HG02840 (cell line): ENCODE data around the gene DGCR6L.
A peak's percentile ranks its signal among the peaks of the same experiment; 100 is the strongest.
"Not testable (repeated sequence)": the region's sequence is repeated elsewhere in the genome, so short reads cannot be mapped to it uniquely, and the experiment has no call there.

Experiments
- ATAC-seq: cut with Tn5 transposase; IDR thresholded peaks from one replicate; pipeline ENCODE4 v1.9.1; 2021; ENCODE audit warnings: mild to moderate bottlenecking, moderate library complexity, moderate number of reproducible peaks; ENCODE audit not compliant: unreplicated experiment, low FRiP score

The DGCR6L gene

GRCh38 chr22:20319745-20320658 is at the start of gene DGCR6L:
TSS of gene DGCR6L (minus strand) at chr22:20320060. CDS start at chr22:20319988, 72 bp downstream.
- peak; percentile 68 for ATAC-seq

GRCh38 chr22:20368875-20369274 is 49.0 kb upstream of the DGCR6L start:
- not testable (repeated sequence) for ATAC-seq

- not testable (repeated sequence) for ATAC-seq
These were observed 47.0 kb upstream of the DGCR6L start for GRCh38 chr22:20366841-20367240.

GRCh38 chr22:20364335-20365260 is 44.7 kb upstream of the DGCR6L start:
- not testable (repeated sequence) for ATAC-seq

- ATAC-seq, result not testable (repeated sequence)
These were observed 42.5 kb upstream of the DGCR6L start for GRCh38 chr22:20362403-20362802.

GRCh38 chr22:20361752-20362229 is 41.9 kb upstream of the DGCR6L start:
- ATAC-seq, result not testable (repeated sequence)

GRCh38 chr22:20360866-20361751 is 41.2 kb upstream of the DGCR6L start:
- not testable (repeated sequence) for ATAC-seq

- not testable (repeated sequence) for ATAC-seq
These were observed 40.4 kb upstream of the DGCR6L start for GRCh38 chr22:20360261-20360660.

GRCh38 chr22:20358503-20359239 is 38.8 kb upstream of the DGCR6L start:
- ATAC-seq, result not testable (repeated sequence)

GRCh38 chr22:20357967-20358366 is 38.1 kb upstream of the DGCR6L start:
- not testable (repeated sequence) for ATAC-seq

GRCh38 chr22:20356906-20357305 is 37.0 kb upstream of the DGCR6L start:
- not testable (repeated sequence) for ATAC-seq

- not testable (repeated sequence) for ATAC-seq
These were observed 36.2 kb upstream of the DGCR6L start for GRCh38 chr22:20355939-20356636.

GRCh38 chr22:20354238-20354975 is 34.5 kb upstream of the DGCR6L start:
- no peak for ATAC-seq

GRCh38 chr22:20352536-20352935 is 32.7 kb upstream of the DGCR6L start:
- ATAC-seq, result not testable (repeated sequence)

- ATAC-seq, result not testable (repeated sequence)
These were observed 26.7 kb upstream of the DGCR6L start for GRCh38 chr22:20346553-20346952.

GRCh38 chr22:20338291-20338690 is 18.4 kb upstream of the DGCR6L start:
- ATAC-seq, result not testable (repeated sequence)

- not testable (repeated sequence) for ATAC-seq
These were observed 17.9 kb upstream of the DGCR6L start for GRCh38 chr22:20337807-20338206.

- ATAC-seq, result not testable (repeated sequence)
These were observed 16.7 kb upstream of the DGCR6L start for GRCh38 chr22:20336561-20336960.
